SK-N-SH treated with all-trans-retinoic acid at 6 μM for 48 hours (cell line): ENCODE results near the gene LRMDA.

Source experiments
- ATAC-seq: fragments of 200-7000 bp; cut with Tn5 transposase; 3 replicates; pipeline ENCODE4 v1.9.1; 2020; ENCODE audit warnings: mild to moderate bottlenecking, moderate library complexity
- ARNTL ChIP-seq: fragments of 450-650 bp; formaldehyde crosslinking; IDR thresholded peaks from 2 replicates; pipeline ENCODE4 v1.5.0; 2020; ENCODE audit warnings: low read depth, mild to moderate bottlenecking, moderate library complexity, borderline replicate concordance
- BACH2 ChIP-seq: fragments of 250-450 bp; sonication (Bioruptor Pico); IDR thresholded peaks from 2 replicates; pipeline ENCODE4 v1.9.0; 2021; ENCODE audit warnings: mild to moderate bottlenecking, borderline replicate concordance
- CSDC2 ChIP-seq: fragments of 250-450 bp; sonication (Bioruptor Pico); IDR thresholded peaks from 2 replicates; pipeline ENCODE4 v1.5.0; 2020; ENCODE audit warnings: mild to moderate bottlenecking, moderate library complexity
- ESRRG ChIP-seq: fragments of 250-450 bp; sonication (Bioruptor Pico); IDR thresholded peaks from 2 replicates; pipeline ENCODE4 v1.6.1; 2021; ENCODE audit warnings: mild to moderate bottlenecking
- GLIS3 ChIP-seq: fragments of 250-450 bp; sonication (Bioruptor Pico); IDR thresholded peaks from 2 replicates; pipeline ENCODE4 v1.5.0; 2020; ENCODE audit warnings: mild to moderate bottlenecking, moderate library complexity
- ISL1 ChIP-seq: fragments of 250-450 bp; sonication (Bioruptor Pico); IDR thresholded peaks from 2 replicates; pipeline ENCODE4 v2.1.2; 2022; ENCODE audit warnings: mild to moderate bottlenecking, moderate library complexity
- OSR1 ChIP-seq: fragments of 250-450 bp; sonication (Bioruptor Pico); IDR thresholded peaks from 2 replicates; pipeline ENCODE4 v1.8.0; 2022; ENCODE audit warnings: moderate library complexity, mild to moderate bottlenecking, inconsistent platforms
- PPARA ChIP-seq: fragments of 250-450 bp; sonication (Bioruptor Pico); IDR thresholded peaks from 2 replicates; pipeline ENCODE4 v1.5.0; 2020; ENCODE audit warnings: mild to moderate bottlenecking, borderline replicate concordance
- RARB ChIP-seq: fragments of 250-450 bp; sonication (Bioruptor Pico); IDR thresholded peaks from 2 replicates; pipeline ENCODE4 v1.8.0; 2021; ENCODE audit warnings: mild to moderate bottlenecking, moderate library complexity
- SNAI2 ChIP-seq: fragments of 250-450 bp; sonication (Bioruptor Pico); IDR thresholded peaks from 2 replicates; pipeline ENCODE4 v1.5.0; 2020; ENCODE audit warnings: mild to moderate bottlenecking, moderate library complexity
- TCF4 ChIP-seq: fragments of 250-450 bp; sonication (Bioruptor Pico); IDR thresholded peaks from 2 replicates; pipeline ENCODE4 v1.8.0; 2021; ENCODE audit warnings: mild to moderate bottlenecking, moderate library complexity, borderline replicate concordance
- TOX ChIP-seq: fragments of 250-450 bp; sonication (Bioruptor Pico); IDR thresholded peaks from 2 replicates; pipeline ENCODE4 v1.8.0; 2021; ENCODE audit warnings: mild to moderate bottlenecking, moderate library complexity, borderline replicate concordance
- ZC3H10 ChIP-seq: fragments of 250-450 bp; sonication (Bioruptor Pico); IDR thresholded peaks from 2 replicates; pipeline ENCODE4 v1.5.1; 2021; ENCODE audit warnings: mild to moderate bottlenecking, moderate library complexity
- ZFP3 ChIP-seq: fragments of 250-450 bp; sonication (Bioruptor Pico); IDR thresholded peaks from 2 replicates; pipeline ENCODE4 v1.5.0; 2020; ENCODE audit warnings: mild to moderate bottlenecking, moderate library complexity
- ZFP30 ChIP-seq: fragments of 450-650 bp; formaldehyde crosslinking; IDR thresholded peaks from 2 replicates; pipeline ENCODE4 v1.5.0; 2022; ENCODE audit warnings: mild to moderate bottlenecking, moderate library complexity
- ZNF70 ChIP-seq: fragments of 450-650 bp; formaldehyde crosslinking; IDR thresholded peaks from 2 replicates; pipeline ENCODE4 v1.5.0; 2020; ENCODE audit warnings: mild to moderate bottlenecking, moderate library complexity
- ZNF8 ChIP-seq: fragments of 450-650 bp; formaldehyde crosslinking; IDR thresholded peaks from 2 replicates; pipeline ENCODE4 v1.5.0; 2020; ENCODE audit warnings: mild to moderate bottlenecking, moderate library complexity
- TF ChIP-seq, protein P1 (sequence below): fragments of 250-450 bp; sonication (Bioruptor Pico); IDR thresholded peaks from 2 replicates; pipeline ENCODE4 v1.5.0; 2020; ENCODE audit warnings: mild to moderate bottlenecking, moderate library complexity
- TF ChIP-seq, protein P2 (sequence below): fragments of 250-450 bp; sonication (Bioruptor Pico); IDR thresholded peaks from 2 replicates; pipeline ENCODE4 v1.5.1; 2020; ENCODE audit warnings: low read depth, mild to moderate bottlenecking, moderate library complexity
- TF ChIP-seq, protein P3 (sequence below): fragments of 250-450 bp; sonication (Bioruptor Pico); IDR thresholded peaks from 2 replicates; pipeline ENCODE4 v1.5.1; 2021; ENCODE audit warnings: mild to moderate bottlenecking, moderate library complexity
- TF ChIP-seq, protein P4 (sequence below): fragments of 250-450 bp; sonication (Bioruptor Pico); IDR thresholded peaks from 2 replicates; pipeline ENCODE4 v1.8.0; 2020; ENCODE audit warnings: mild to moderate bottlenecking, moderate library complexity, borderline replicate concordance
- TF ChIP-seq, protein P5 (sequence below): fragments of 250-450 bp; sonication (Bioruptor Pico); IDR thresholded peaks from 2 replicates; pipeline ENCODE4 v1.8.0; 2021; ENCODE audit warnings: low read depth, mild to moderate bottlenecking, moderate library complexity, borderline replicate concordance

The LRMDA gene

DNA sequence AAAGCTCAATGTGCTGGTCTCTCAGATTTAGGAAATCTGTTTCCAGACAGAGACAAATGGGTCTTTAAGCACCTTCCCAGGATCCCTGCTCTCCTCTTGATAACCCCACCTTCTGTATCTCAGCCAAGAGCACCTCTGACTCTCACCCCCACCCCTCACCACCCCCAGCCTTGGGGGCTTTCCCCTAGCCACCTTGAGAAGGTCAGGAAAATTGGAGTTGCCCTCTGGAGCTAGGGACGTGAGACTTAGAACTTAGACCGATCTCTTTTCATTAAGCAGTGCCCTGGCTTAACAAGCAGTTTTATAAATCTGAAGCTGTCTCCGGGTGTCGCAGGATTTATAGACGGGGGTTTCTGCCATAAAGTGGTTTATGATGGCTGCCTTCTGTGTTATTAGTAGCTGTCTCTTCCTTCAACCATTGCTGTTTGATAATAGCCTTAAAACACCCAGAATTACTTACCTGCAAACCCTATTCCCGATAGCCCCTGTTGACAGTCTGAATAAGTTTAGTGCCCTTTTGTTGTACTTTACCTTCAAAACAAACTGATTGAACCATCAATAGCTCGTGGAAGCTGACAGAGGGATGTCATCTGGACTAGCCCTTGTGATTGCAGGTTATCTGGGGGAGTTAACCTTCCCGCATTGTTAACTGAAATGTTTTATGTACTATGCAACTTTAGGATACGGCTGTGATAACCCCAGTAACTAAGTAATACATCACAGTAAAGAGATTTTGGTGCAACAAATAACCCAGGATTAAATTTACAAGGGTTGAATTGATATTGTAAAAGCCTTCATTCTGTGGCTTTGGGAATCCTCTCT, 621.5 kb downstream of the LRMDA start:
- no peak for ATAC-seq
- TF ChIP-seq ARNTL (no peak), SNAI2 (CRISPR knock-in tag) (no peak), ESRRG (CRISPR knock-in tag) (no peak), GLIS3 (CRISPR knock-in tag) (no peak), ZC3H10 (CRISPR knock-in tag) (no peak), ISL1 (CRISPR knock-in tag) (no peak), BACH2 (no peak), RARB (no peak), PPARA (CRISPR knock-in tag) (no peak), TOX (CRISPR knock-in tag) (no peak), ZFP30 (no peak)
- TF ChIP-seq, protein P1, sequence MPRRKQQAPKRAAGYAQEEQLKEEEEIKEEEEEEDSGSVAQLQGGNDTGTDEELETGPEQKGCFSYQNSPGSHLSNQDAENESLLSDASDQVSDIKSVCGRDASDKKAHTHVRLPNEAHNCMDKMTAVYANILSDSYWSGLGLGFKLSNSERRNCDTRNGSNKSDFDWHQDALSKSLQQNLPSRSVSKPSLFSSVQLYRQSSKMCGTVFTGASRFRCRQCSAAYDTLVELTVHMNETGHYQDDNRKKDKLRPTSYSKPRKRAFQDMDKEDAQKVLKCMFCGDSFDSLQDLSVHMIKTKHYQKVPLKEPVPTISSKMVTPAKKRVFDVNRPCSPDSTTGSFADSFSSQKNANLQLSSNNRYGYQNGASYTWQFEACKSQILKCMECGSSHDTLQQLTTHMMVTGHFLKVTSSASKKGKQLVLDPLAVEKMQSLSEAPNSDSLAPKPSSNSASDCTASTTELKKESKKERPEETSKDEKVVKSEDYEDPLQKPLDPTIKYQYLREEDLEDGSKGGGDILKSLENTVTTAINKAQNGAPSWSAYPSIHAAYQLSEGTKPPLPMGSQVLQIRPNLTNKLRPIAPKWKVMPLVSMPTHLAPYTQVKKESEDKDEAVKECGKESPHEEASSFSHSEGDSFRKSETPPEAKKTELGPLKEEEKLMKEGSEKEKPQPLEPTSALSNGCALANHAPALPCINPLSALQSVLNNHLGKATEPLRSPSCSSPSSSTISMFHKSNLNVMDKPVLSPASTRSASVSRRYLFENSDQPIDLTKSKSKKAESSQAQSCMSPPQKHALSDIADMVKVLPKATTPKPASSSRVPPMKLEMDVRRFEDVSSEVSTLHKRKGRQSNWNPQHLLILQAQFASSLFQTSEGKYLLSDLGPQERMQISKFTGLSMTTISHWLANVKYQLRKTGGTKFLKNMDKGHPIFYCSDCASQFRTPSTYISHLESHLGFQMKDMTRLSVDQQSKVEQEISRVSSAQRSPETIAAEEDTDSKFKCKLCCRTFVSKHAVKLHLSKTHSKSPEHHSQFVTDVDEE: no peak
- TF ChIP-seq, protein P2, sequence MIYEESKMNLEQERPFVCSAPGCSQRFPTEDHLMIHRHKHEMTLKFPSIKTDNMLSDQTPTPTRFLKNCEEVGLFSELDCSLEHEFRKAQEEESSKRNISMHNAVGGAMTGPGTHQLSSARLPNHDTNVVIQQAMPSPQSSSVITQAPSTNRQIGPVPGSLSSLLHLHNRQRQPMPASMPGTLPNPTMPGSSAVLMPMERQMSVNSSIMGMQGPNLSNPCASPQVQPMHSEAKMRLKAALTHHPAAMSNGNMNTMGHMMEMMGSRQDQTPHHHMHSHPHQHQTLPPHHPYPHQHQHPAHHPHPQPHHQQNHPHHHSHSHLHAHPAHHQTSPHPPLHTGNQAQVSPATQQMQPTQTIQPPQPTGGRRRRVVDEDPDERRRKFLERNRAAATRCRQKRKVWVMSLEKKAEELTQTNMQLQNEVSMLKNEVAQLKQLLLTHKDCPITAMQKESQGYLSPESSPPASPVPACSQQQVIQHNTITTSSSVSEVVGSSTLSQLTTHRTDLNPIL (CRISPR knock-in tag): no peak
- TF ChIP-seq, protein P3, sequence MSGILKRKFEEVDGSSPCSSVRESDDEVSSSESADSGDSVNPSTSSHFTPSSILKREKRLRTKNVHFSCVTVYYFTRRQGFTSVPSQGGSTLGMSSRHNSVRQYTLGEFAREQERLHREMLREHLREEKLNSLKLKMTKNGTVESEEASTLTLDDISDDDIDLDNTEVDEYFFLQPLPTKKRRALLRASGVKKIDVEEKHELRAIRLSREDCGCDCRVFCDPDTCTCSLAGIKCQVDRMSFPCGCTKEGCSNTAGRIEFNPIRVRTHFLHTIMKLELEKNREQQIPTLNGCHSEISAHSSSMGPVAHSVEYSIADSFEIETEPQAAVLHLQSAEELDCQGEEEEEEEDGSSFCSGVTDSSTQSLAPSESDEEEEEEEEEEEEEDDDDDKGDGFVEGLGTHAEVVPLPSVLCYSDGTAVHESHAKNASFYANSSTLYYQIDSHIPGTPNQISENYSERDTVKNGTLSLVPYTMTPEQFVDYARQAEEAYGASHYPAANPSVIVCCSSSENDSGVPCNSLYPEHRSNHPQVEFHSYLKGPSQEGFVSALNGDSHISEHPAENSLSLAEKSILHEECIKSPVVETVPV: no peak
- TF ChIP-seq, protein P4, sequence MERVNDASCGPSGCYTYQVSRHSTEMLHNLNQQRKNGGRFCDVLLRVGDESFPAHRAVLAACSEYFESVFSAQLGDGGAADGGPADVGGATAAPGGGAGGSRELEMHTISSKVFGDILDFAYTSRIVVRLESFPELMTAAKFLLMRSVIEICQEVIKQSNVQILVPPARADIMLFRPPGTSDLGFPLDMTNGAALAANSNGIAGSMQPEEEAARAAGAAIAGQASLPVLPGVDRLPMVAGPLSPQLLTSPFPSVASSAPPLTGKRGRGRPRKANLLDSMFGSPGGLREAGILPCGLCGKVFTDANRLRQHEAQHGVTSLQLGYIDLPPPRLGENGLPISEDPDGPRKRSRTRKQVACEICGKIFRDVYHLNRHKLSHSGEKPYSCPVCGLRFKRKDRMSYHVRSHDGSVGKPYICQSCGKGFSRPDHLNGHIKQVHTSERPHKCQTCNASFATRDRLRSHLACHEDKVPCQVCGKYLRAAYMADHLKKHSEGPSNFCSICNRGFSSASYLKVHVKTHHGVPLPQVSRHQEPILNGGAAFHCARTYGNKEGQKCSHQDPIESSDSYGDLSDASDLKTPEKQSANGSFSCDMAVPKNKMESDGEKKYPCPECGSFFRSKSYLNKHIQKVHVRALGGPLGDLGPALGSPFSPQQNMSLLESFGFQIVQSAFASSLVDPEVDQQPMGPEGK (CRISPR knock-in tag): no peak

DNA sequence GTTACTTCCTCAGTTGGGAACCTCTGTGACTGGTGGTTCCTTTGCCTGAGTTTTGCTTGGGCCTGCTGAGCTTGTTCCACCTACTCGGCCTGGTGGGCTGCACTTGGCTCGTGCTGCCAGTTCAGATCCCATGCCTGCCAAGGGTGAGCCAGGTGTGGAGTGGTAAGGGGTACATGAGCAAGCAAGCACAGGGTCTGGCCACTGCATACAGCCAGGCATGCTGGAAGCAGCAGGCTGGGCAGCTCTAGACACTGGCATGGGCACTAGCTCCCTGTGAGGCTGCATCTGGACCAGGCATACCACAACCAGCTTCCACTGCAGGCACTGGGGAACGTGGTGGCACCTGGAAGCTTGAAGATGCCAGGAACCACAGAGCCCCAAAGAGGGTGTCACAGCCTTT, 624.0 kb downstream of the LRMDA start:
- no peak for TF ChIP-seq ZC3H10 (CRISPR knock-in tag)
- TF ChIP-seq PPARA (CRISPR knock-in tag): no peak
- TF ChIP-seq, protein P4 (CRISPR knock-in tag): no peak
- TF ChIP-seq, protein P5, sequence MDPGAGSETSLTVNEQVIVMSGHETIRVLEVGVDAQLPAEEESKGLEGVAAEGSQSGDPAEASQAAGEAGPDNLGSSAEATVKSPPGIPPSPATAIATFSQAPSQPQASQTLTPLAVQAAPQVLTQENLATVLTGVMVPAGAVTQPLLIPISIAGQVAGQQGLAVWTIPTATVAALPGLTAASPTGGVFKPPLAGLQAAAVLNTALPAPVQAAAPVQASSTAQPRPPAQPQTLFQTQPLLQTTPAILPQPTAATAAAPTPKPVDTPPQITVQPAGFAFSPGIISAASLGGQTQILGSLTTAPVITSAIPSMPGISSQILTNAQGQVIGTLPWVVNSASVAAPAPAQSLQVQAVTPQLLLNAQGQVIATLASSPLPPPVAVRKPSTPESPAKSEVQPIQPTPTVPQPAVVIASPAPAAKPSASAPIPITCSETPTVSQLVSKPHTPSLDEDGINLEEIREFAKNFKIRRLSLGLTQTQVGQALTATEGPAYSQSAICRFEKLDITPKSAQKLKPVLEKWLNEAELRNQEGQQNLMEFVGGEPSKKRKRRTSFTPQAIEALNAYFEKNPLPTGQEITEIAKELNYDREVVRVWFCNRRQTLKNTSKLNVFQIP (CRISPR knock-in tag): no peak
- no peak for TF ChIP-seq SNAI2 (CRISPR knock-in tag)
- TF ChIP-seq ARNTL: no peak
- TF ChIP-seq ESRRG (CRISPR knock-in tag): no peak
- TF ChIP-seq TCF4 (CRISPR knock-in tag): no peak
- TF ChIP-seq, protein P1: no peak
- no peak for TF ChIP-seq CSDC2 (CRISPR knock-in tag)
- no peak for TF ChIP-seq TOX (CRISPR knock-in tag)
- TF ChIP-seq ZFP30: no peak
- TF ChIP-seq BACH2: no peak
- TF ChIP-seq, protein P2 (CRISPR knock-in tag): no peak
- no peak for TF ChIP-seq ISL1 (CRISPR knock-in tag)
- TF ChIP-seq ZNF70: no peak
- TF ChIP-seq ZFP3 (CRISPR knock-in tag): no peak
- no peak for TF ChIP-seq OSR1
- TF ChIP-seq ZNF8 (CRISPR knock-in tag): no peak
- no peak for TF ChIP-seq GLIS3 (CRISPR knock-in tag)
- no peak for ATAC-seq
